Lung (tissue), 12 donors: ENCODE data around the gene MYO9A. TPM values are rescaled to one million over a fixed set of nuclear protein-coding genes. Genes with fewer than 3 reads are reported as not detected.

Source experiments
- ATAC-seq: fragments of 200-7000 bp; cut with Tn5 transposase; one replicate; pipeline ENCODE4 v1.9.1; 2020; ENCODE audit warnings: moderate number of reproducible peaks; ENCODE audit not compliant: insufficient read depth, low FRiP score
- DNase-seq, 3 donors: peaks; one replicate each; pipeline ENCODE4 v3.0.0-alpha.2; 2013 to 2017
- H3K27ac ChIP-seq, 2 donors: one replicate each; pipeline ENCODE4 v1.5.1; 2013; ENCODE audit warnings: mild to moderate bottlenecking in 2 of 2, moderate library complexity in 2 of 2, control low read depth in 1 of 2, inconsistent platforms in 1 of 2, low read depth in 1 of 2, low read length in 1 of 2
- H3K27me3 ChIP-seq, 3 donors: one replicate each; pipeline ENCODE4 v1.5.1; 2013; ENCODE audit warnings: low read length in 2 of 3; ENCODE audit not compliant: control insufficient read depth in 3 of 3, insufficient read depth in 3 of 3
- H3K36me3 ChIP-seq, 4 donors: one replicate each; pipeline ENCODE4 v1.5.1; 2013; ENCODE audit warnings: low read length in 4 of 4, mild to moderate bottlenecking in 1 of 4, moderate library complexity in 1 of 4; ENCODE audit not compliant: control insufficient read depth in 4 of 4, insufficient read depth in 4 of 4
- H3K4me1 ChIP-seq, 5 donors: one replicate each; pipeline ENCODE4 v1.5.1; 2013; ENCODE audit warnings: low read length in 5 of 5, mild to moderate bottlenecking in 2 of 5, moderate library complexity in 1 of 5; ENCODE audit not compliant: control insufficient read depth in 5 of 5, insufficient read depth in 5 of 5
- H3K4me3 ChIP-seq: one replicate; pipeline ENCODE4 v1.5.1; 2013; ENCODE audit warnings: mild to moderate bottlenecking, control low read depth, moderate library complexity
- H3K9ac ChIP-seq, 2 donors: one replicate each; pipeline ENCODE4 v1.5.1; 2013; ENCODE audit warnings: low read length in 2 of 2, control low read depth in 1 of 2; ENCODE audit not compliant: insufficient read depth in 1 of 2
- H3K9me3 ChIP-seq, 4 donors: one replicate each; pipeline ENCODE4 v1.5.1; 2013; ENCODE audit warnings: low read length in 3 of 4, mild to moderate bottlenecking in 1 of 4, moderate library complexity in 1 of 4; ENCODE audit not compliant: control insufficient read depth in 4 of 4, insufficient read depth in 3 of 4
- WGBS, 2 donors: extraction: QIAGEN DNeasy Blood & Tissue Kit; methylation state at CpG; one replicate each; pipeline ENCODE4 v1.1.7; 2013; 5-methylcytosine and 5-hydroxymethylcytosine counted together
- polyA plus RNA-seq, 2 donors: library from polyadenylated mRNA; stranded (reverse); fragments of 200-250 nt; gene quantifications; one replicate each; pipeline ENCODE4 v1.2.1, GENCODE V29; 2013
- total RNA-seq, 2 donors: library from RNA; depleted of rRNA in 1 of 2; stranded (reverse); fragments of >200 nt in 1 of 2; gene quantifications; one replicate each; pipeline ENCODE4 v1.2.1, GENCODE V29; 2014 to 2021
- TF ChIP-seq, protein P1 (sequence below): IDR thresholded peaks from 2 replicates; pipeline ENCODE4 v1.5.1; 2012; ENCODE audit warnings: mild to moderate bottlenecking; ENCODE audit errors: control extremely low read depth, extremely low read depth
- donor health status: control.
- donor health status: control.
- donor health status: Bipolar disorder and iron deficiency.
- donor health status: healthy.
- donor health status: DM: yes; HTN: yes; CAD: no.

The MYO9A gene
- total and polyA plus RNA-seq, 4 donors = 4.5 to 173 (median 34.4) TPM

DNA sequence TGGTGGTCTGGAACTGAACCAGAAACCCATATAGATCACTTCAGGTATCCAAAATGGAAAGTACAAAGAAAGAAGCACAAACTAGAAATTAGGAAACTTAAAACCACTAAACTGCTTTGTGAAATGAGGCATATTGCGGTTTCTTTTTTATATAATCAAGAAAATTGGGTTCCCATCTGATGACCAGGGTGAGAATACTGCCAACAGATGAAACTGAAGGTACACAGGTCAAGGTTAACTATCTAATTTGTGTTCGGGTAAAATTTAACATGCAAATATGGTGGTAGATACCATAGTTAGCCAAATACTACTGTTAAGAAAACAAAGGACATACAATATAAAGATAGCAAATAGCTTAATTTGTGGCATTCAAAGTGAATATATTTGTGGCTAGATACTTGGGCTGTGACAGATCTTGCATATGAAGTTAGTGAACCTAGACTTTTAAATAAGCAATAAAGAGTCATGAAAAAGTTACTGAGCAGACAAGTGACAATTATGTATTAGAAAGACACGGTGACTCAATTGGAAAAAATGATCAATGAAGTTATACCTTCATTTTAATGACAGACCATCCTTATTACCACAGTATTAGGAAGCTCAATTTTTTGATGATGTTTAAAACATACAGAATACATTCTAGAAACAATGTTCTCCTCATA, 180.2 kb downstream of the MYO9A start:
- Histone ChIP-seq H3K4me3 (no peak overlapping the region), H3K36me3 (peaks cover 3 to 16% (median 9%) of the 10 kb centered on the region in 4 donors), H3K9me3 (no peaks in the 10 kb centered on the region), H3K9ac (no peak overlapping the region), H3K27me3 (no peaks in the 10 kb centered on the region), H3K4me1 (no peaks in the 10 kb centered on the region), H3K27ac (no peak overlapping the region)
- no peak for ATAC-seq
- TF ChIP-seq, protein P1, sequence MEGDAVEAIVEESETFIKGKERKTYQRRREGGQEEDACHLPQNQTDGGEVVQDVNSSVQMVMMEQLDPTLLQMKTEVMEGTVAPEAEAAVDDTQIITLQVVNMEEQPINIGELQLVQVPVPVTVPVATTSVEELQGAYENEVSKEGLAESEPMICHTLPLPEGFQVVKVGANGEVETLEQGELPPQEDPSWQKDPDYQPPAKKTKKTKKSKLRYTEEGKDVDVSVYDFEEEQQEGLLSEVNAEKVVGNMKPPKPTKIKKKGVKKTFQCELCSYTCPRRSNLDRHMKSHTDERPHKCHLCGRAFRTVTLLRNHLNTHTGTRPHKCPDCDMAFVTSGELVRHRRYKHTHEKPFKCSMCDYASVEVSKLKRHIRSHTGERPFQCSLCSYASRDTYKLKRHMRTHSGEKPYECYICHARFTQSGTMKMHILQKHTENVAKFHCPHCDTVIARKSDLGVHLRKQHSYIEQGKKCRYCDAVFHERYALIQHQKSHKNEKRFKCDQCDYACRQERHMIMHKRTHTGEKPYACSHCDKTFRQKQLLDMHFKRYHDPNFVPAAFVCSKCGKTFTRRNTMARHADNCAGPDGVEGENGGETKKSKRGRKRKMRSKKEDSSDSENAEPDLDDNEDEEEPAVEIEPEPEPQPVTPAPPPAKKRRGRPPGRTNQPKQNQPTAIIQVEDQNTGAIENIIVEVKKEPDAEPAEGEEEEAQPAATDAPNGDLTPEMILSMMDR = no peak
- DNase-seq = no peak
- 93 to 98% methylated on average over 3 of the region's 3 CpGs for WGBS, 2 donors

DNA sequence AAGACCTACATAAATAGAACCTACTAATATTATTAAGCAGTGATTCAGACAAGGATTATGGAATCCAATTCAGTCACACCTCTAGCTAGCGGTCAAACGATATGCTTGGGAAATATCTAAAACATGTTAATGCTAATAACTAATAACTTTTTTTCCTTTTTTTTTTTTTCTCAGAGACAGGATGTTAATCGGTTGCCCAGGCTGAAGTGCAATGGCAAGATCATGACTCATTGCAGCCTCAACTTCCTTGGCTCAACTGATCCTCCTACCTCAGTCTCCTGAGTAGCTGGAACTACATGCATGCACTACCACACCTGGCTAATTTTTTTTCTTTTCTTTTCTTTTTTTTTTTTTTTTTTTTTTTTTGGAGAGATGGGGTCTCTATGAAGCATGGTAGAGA, 183.5 kb downstream of the MYO9A start:
- H3K4me3 ChIP-seq = no peak overlapping the region
- ATAC-seq (no peak), DNase-seq (no peak)
- H3K4me1 ChIP-seq = no peaks in the 10 kb centered on the region
- peaks cover 8 to 44% (median 29%) of the 10 kb centered on the region in 4 donors for H3K36me3 ChIP-seq
- no peaks in the 10 kb centered on the region for H3K27me3 ChIP-seq
- no peak overlapping the region for H3K9ac ChIP-seq
- no peak overlapping the region for H3K27ac ChIP-seq
- 79 to 82% methylated on average over 3 of the region's 3 CpGs for WGBS, 2 donors
- TF ChIP-seq, protein P1 = no peak
- peaks cover 0 to 9% (median under 1%) of the 10 kb centered on the region in 4 donors for H3K9me3 ChIP-seq

DNA sequence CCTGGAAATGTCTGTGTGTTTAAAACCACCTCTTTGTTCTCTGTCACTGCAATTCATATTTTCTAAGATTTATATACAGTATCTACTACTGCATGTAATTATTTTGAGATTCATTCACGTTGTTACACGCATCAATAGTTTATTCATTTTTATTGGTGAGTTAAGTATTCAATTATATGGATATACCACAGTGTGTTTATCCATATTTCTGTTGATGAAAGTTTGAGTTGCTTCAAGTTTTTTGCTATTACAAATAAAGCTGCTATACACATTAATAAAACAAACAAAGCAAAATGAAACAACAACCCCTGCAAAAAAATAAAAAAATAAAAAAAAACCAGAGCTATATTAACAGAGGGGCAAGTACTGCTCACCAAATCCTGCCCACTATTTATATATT, 185.3 kb downstream of the MYO9A start:
- Histone ChIP-seq H3K4me3 (no peak overlapping the region), H3K9me3 (peaks cover 0 to 9% (median under 1%) of the 10 kb centered on the region in 4 donors), H3K27me3 (no peaks in the 10 kb centered on the region), H3K36me3 (peaks cover 8 to 44% (median 30%) of the 10 kb centered on the region in 4 donors), H3K4me1 (no peaks in the 10 kb centered on the region), H3K9ac (no peak overlapping the region), H3K27ac (no peak overlapping the region)
- TF ChIP-seq, protein P1 = no peak
- ATAC-seq (no peak), DNase-seq (no peak)
- WGBS, 2 donors = 93 to 97% methylated on average over 2 of the region's 2 CpGs
